HG03139 (cell line): ENCODE measurements around the gene ZXDC.

Experiments used
- ATAC-seq: cut with Tn5 transposase; IDR thresholded peaks from one replicate; pipeline ENCODE4 v1.9.1; 2021; ENCODE audit not compliant: unreplicated experiment

The ZXDC gene

DNA sequence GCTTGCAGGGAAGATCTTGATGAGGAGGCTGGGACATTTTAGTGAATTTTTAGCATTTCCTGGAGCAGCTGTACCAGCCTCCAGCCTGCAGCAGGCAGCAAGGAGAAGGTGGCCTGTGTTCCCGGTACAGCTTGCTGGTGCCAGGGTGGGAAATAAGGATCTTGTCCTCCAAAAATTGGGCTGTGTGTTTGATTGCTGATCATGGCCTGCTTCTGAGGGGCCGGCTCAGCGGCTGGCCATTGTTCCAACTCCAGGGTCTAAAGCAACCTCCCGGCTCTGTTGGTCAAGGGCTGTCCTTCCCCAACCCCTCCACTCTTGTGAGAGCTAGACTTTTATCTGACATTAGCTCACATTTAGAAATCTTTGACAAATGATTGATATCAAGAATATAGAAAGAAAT, 75.9 kb downstream of the ZXDC start:
- ATAC-seq, result no peak

- peak; percentile 52 for ATAC-seq
These were observed 76.3 kb downstream of the ZXDC start for GRCh38 chr3:126399351-126399735.

DNA sequence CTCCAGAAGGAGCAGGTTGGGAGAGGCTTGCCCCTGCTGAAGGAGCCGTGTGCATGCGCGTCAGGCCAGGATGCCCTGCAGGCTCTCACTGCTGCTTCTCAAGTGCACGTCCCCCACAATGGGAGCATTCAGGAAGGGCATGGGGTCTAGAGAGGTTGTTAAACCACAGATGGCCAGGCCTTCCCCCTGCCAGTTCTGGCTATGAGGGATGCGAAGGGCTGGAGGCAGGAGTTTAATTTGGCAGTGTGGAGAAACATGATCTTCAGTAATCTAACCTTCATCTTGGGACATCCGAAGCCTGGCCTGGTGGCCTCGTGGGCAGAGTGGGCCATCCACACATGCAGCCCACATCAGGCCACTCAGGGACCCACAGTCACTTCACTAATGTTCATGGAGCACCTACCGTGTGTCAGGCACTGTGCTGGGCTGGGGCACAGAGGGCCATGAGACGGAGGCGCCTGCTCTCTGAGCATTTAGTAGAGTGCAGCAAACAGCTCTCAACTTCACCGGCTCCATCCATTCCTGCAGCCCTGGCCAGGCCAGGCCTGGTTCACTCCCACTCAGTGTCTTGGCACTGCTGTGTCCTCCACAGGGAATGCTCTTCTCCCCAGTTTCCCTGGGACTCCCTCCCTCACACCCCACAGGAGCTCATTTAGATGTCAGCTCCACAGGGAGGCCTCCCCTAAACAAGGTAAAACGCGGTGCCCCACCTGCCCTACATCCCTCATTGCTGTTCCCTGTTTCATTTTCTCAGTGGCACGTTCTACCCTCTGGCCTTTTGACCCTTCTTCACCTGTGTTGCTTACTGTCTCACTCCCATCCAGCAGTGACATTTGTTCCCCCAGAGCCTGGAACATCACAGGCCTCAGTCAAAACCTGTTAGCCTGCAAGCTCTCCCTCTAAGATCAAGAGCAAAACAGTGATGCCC, 77.0 kb downstream of the ZXDC start:
- ATAC-seq, result no peak

- ATAC-seq, result no peak
These were observed 77.9 kb downstream of the ZXDC start for GRCh38 chr3:126397610-126398422.

DNA sequence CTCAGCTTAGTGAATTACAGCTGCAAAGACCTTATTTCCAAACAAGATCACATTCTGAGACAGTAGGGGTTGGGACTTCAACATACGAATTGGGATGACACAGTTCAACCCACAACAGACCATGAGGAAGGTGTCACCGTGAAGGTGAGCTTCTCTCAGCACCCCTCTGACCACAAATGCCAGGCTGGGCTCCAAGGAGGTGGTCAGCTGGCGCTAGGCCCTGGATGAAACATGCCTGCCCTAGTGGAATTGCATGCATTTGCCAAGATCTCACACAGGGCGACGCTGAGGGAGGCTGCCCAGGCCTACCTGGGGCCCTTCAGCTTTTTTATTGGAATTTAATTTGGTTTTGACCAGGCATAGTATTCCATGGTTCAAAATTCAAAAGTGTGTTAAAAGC, 79.2 kb downstream of the ZXDC start:
- ATAC-seq, result no peak

- ATAC-seq, result no peak
These were observed 79.7 kb downstream of the ZXDC start for GRCh38 chr3:126395846-126396513.

GRCh38 chr3:126394977-126395321, 80.7 kb downstream of the ZXDC start:
- ATAC-seq, result no peak

GRCh38 chr3:126394179-126394976, 81.3 kb downstream of the ZXDC start, which contains the start of gene CFAP100:
Gene CFAP100 (plus strand): TSS chr3:126394909. CDS start chr3:126396001, 1,092 bp downstream.
- ATAC-seq, result no peak

GRCh38 chr3:126393563-126393962, 82.1 kb downstream of the ZXDC start:
- ATAC-seq, result no peak

- no peak for ATAC-seq
These were observed 83.4 kb downstream of the ZXDC start for GRCh38 chr3:126392246-126392645.

DNA sequence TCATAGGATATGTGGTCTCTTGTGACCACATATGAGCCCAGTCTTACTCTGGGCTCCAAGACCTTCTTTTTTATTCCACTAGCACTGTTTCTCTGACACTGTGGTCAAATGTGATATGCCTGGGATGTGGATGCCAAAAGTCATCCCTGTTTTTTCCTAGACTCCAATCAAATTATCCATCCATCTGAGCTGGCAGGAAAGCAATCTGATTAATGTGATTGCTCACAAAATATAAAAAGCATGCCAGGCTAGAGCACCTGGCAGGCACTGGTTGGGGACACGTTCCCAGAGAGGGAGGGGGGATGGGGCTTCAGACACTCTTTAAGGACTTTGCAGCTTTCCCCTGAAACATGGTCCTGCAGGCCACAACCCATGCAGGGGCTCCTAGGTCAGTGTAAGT, 84.1 kb downstream of the ZXDC start:
- ATAC-seq, result no peak

- ATAC-seq, result no peak
These were observed 84.9 kb downstream of the ZXDC start for GRCh38 chr3:126390751-126391150.

DNA sequence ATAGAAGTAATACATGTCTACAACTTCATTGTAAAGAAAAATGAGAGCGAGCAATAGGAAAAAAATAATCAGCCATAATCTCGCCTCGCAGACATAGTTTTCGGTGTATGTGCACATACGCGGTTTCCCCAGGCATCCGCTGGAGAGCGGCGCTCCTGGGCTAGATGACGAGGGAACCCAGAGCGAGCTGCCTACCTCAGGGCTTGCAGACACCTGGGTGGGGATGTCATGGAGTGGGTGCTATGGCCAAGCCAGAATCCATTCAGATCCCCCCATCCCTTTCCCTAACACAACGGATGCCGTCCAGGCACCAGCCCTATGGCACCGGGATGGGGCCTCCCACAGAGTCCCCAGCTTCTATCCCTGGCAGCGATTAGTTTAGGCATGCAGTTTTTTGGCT, 85.5 kb downstream of the ZXDC start:
- no peak for ATAC-seq

DNA sequence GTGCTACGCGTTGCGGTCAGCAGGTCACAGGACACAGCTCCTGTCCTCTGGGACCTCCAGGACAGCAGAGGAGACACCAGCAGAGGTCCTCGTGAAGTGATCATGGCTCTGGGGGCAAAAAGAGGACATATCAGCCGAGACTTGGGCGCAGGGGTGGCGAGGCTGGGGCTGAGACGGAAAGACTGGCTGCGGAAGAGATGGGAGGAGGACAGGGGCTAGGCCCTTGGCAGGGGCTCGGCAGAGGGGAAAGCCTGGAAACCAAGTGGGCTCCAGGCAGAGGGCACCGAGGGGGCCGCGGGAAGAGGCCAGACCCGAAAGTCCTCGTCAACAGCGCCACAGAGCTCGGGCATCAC, 85.9 kb downstream of the ZXDC start:
- no peak for ATAC-seq

DNA sequence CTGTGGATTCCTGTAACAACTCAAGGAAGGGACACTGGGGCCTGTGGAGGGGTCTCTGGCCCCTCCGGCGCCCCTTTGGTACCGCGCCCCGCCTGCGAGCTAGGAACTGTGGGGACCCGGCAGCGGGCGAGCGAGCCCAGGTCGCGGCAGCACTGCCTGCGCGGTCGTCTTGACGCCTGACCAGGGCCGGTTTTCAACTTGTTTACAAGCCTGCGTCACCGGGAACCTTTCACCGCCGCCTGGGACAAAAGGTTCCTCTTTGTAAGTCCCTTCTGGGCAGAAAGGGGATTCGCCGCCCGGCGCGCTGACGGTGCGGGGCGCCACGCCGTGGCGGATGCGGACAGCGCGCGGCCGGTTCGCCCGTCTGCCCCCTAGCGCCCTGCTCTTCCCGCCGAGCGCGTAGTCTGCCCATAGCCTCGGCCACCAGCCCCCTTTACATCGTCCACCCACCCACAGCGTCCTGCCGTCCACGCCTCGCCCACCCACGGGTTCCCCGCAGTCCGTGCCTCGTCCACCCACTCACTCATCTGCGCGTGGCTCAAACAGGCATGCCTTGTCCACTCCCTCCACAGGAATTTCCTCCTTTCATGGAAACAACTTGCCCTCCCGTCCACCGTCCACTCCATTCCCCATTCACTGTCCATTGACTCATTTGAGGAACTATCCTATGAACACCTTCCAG, 86.4 kb downstream of the ZXDC start:
- ATAC-seq, result peak; percentile 61
